H7 (cell line): ENCODE measurements around the gene SPOCK3. TPM values are rescaled to one million over a fixed set of nuclear protein-coding genes. Genes with fewer than 3 reads are reported as not detected.

ENCODE experiments used
- DNase-seq: peaks from one replicate; pipeline ENCODE4 v3.0.0; 2012
- H3K27me3 ChIP-seq: 2 replicates; pipeline ENCODE4 v1.6.0; 2011; ENCODE audit warnings: mild to moderate bottlenecking, low read length; ENCODE audit not compliant: control insufficient read depth, insufficient read depth
- H3K36me3 ChIP-seq: replicated peaks from 2 replicates; pipeline ENCODE4 v1.5.1; 2011; ENCODE audit warnings: low read length; ENCODE audit not compliant: control insufficient read depth, insufficient read depth
- H3K4me3 ChIP-seq: 2 replicates; pipeline ENCODE4 v1.5.1; 2011; ENCODE audit warnings: low read depth, mild to moderate bottlenecking, control low read depth, low read length, moderate library complexity; ENCODE audit not compliant: insufficient read depth
- total RNA-seq: library from RNA; depleted of rRNA; stranded (reverse); fragments of >200 nt; shearing (Covaris generic); gene quantifications from 2 replicates; pipeline ENCODE4 v1.2.3, GENCODE V29; 2014

SPOCK3 gene
- total RNA-seq, 1 experiment from 2014 or later, result 1.7 TPM

DNA sequence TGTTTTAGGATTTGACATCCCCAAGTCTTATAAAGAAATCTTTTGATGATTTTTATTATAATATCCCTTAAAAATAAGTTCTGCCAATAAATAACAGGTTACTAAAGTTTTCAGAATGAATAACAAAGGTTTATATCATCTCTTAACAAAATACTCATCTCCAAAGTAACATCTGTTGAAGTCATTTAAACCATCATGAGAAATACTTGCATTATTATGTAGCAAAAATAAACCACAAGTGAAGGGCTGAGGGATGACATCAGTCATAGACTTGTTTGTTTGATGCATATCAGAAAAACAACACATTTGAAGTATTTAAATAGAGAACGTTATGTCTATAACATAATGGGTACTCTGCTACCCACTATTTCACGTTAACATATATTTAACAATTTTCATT, 114.9 kb downstream of the SPOCK3 start:
- Histone ChIP-seq H3K4me3 (no peak overlapping the region), H3K36me3 (no peaks in the 10 kb centered on the region), H3K27me3 (no peaks in the 10 kb centered on the region)
- no peak for DNase-seq

- Histone ChIP-seq H3K4me3 (no peak overlapping the region), H3K27me3 (no peaks in the 10 kb centered on the region), H3K36me3 (no peaks in the 10 kb centered on the region)
- DNase-seq, result no peak
Measured at GRCh38 chr4:167117273-167117672, 117.0 kb downstream of the SPOCK3 start.

DNA sequence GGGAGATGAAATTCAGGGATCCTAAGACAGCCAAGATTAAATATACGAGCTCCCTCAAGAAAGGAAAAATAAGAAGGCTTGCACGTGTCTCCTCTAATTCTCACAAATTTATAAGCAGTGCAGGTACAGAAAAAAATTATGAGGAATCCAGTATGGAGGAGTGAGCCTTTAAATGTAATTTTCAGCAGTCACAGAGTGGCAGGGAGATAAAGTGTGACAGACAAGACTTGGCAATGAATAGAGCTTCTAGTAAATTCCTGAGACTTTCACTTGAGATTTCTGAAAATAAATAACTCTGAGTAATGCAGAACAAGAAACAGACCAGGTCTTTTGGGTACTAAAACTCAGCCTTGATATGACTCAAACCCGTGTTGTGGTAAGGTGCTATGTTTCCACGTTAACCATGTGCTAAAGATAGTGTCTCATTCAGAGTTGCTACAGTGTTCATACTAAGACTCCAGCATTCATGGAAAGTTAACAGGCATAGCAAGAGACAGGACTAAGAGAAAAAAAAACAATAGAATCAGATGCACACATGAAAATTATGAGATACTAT, 119.8 kb downstream of the SPOCK3 start:
- no peak overlapping the region for H3K4me3 ChIP-seq
- no peak for DNase-seq
- H3K27me3 ChIP-seq, result no peaks in the 10 kb centered on the region
- H3K36me3 ChIP-seq, result no peaks in the 10 kb centered on the region

GRCh38 chr4:167111622-167112021, 122.7 kb downstream of the SPOCK3 start:
- no peak for DNase-seq
- H3K36me3 ChIP-seq, result no peaks in the 10 kb centered on the region
- H3K27me3 ChIP-seq, result no peaks in the 10 kb centered on the region
- no peak overlapping the region for H3K4me3 ChIP-seq

DNA sequence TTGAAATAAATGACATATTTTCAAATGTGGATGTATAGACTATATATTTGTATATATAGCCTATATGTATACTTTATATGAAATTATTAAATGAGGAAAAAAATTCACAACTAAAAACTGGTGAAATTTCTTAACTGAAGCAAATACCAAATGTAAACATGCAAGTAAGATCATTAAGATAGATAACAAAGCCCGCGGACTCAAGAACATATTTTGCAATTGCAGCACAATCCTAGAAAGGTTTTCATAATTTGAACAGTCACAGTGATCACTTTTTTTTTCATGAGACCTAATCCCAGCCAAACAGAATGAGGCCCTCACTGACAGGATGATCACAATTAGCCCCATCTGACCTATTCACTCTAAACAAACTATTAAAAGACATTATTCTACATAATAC, 123.2 kb downstream of the SPOCK3 start:
- Histone ChIP-seq H3K36me3 (no peaks in the 10 kb centered on the region), H3K27me3 (no peaks in the 10 kb centered on the region), H3K4me3 (no peak overlapping the region)
- DNase-seq, result no peak

- Histone ChIP-seq H3K36me3 (no peaks in the 10 kb centered on the region), H3K27me3 (no peaks in the 10 kb centered on the region), H3K4me3 (no peak overlapping the region)
- DNase-seq, result no peak
Measured at GRCh38 chr4:167109859-167110258, 124.4 kb downstream of the SPOCK3 start.

GRCh38 chr4:167105857-167106256, 128.4 kb downstream of the SPOCK3 start:
- DNase-seq, result no peak
- Histone ChIP-seq H3K36me3 (no peaks in the 10 kb centered on the region), H3K27me3 (no peaks in the 10 kb centered on the region), H3K4me3 (no peak overlapping the region)

- Histone ChIP-seq H3K36me3 (no peaks in the 10 kb centered on the region), H3K27me3 (no peaks in the 10 kb centered on the region), H3K4me3 (no peak overlapping the region)
- no peak for DNase-seq
Measured at GRCh38 chr4:167102475-167102874, 131.8 kb downstream of the SPOCK3 start.

GRCh38 chr4:167101035-167101434, 133.3 kb downstream of the SPOCK3 start:
- H3K4me3 ChIP-seq, result no peak overlapping the region
- no peaks in the 10 kb centered on the region for H3K27me3 ChIP-seq
- no peaks in the 10 kb centered on the region for H3K36me3 ChIP-seq
- DNase-seq, result no peak

GRCh38 chr4:167100120-167100519, 134.2 kb downstream of the SPOCK3 start:
- H3K4me3 ChIP-seq, result no peak overlapping the region
- H3K27me3 ChIP-seq, result no peaks in the 10 kb centered on the region
- DNase-seq, result no peak
- no peaks in the 10 kb centered on the region for H3K36me3 ChIP-seq

- Histone ChIP-seq H3K4me3 (no peak overlapping the region), H3K27me3 (no peaks in the 10 kb centered on the region), H3K36me3 (no peaks in the 10 kb centered on the region)
- no peak for DNase-seq
Measured at GRCh38 chr4:167088115-167088514, 146.2 kb downstream of the SPOCK3 start.

DNA sequence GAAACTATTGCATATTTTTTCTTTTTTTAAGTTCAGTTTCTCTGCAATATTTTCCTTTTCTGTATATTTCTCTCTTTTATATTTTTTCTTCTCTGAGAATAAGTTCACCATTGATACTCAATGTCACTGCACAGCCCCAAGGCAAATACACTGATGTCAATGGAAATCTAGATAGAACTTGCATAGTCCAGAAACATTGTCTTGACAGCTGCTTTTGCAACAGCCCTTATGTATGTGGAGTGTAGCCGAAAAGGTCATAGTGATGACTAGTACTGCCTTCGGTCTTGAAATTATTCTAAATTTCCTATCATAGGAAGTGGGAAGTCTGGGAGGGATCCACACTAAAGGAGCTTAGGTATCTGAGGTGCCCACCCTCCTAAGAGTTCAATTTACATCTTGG, 150.0 kb downstream of the SPOCK3 start:
- DNase-seq, result no peak
- H3K36me3 ChIP-seq, result no peaks in the 10 kb centered on the region
- H3K4me3 ChIP-seq, result no peak overlapping the region
- H3K27me3 ChIP-seq, result no peaks in the 10 kb centered on the region

DNA sequence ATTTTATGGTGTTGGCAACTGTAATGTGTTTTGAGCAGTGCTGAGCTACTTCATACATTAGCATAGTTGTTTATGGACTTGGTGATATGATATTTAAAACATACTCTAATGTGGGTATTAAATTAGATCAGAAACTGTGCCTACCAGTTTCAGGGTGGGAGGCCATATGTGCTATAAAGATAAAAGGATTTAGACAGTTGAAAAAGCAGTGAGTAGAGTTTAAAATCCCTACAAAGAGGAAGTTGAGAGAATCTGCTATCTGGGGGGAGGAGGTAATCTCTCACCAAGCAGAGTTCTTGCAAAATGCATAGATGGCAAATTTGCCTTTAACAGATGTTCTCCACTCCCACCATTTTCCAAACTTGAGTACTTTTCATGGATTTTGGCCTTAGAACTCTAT, 154.5 kb downstream of the SPOCK3 start:
- no peak for DNase-seq
- Histone ChIP-seq H3K27me3 (no peaks in the 10 kb centered on the region), H3K36me3 (no peaks in the 10 kb centered on the region), H3K4me3 (no peak overlapping the region)

GRCh38 chr4:167052631-167053091, 181.6 kb downstream of the SPOCK3 start:
- Histone ChIP-seq H3K4me3 (no peak overlapping the region), H3K27me3 (no peaks in the 10 kb centered on the region), H3K36me3 (no peaks in the 10 kb centered on the region)
- no peak for DNase-seq

DNA sequence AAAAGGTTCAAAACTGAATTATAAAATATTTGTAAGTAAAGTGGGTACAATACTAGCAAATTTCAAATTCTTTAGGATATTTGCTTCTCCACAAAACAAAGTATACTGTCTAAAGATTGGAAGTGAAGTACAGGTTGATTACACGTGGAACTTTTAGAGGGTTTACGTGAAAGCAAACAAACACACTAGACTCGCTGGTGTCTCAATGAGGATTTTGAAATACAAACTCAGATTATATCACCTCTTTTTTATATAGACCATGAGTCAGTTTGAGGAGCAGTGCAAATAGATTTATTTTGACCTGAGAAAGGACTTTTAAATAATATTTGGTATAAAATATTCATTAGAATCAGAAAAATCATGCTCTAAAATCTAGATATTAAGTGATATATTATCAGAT, 185.0 kb downstream of the SPOCK3 start:
- DNase-seq, result no peak
- H3K4me3 ChIP-seq, result no peak overlapping the region
- H3K36me3 ChIP-seq, result no peaks in the 10 kb centered on the region
- H3K27me3 ChIP-seq, result no peaks in the 10 kb centered on the region

- Histone ChIP-seq H3K4me3 (no peak overlapping the region), H3K36me3 (no peaks in the 10 kb centered on the region), H3K27me3 (no peaks in the 10 kb centered on the region)
- DNase-seq, result no peak
Measured at GRCh38 chr4:167041524-167041923, 192.8 kb downstream of the SPOCK3 start.
